Endothelial cell (in vitro differentiated cells): ENCODE measurements around the gene FMN2. TPM values are rescaled to one million over a fixed set of nuclear protein-coding genes. Genes with fewer than 3 reads are reported as not detected.

ENCODE experiments used
- DNase-seq: peaks from one replicate; pipeline ENCODE4 v3.0.0; 2021; ENCODE audit warnings: low spot score
- H3K27ac Mint-ChIP-seq: one replicate; pipeline ENCODE4 v1.8.0; 2021; ENCODE audit warnings: mixed read lengths, inconsistent platforms; ENCODE audit not compliant: unreplicated experiment
- H3K27me3 Mint-ChIP-seq: one replicate; pipeline ENCODE4 v1.8.0; 2021; ENCODE audit warnings: mild to moderate bottlenecking, moderate library complexity, mixed read lengths, inconsistent platforms; ENCODE audit not compliant: unreplicated experiment
- H3K36me3 Mint-ChIP-seq: one replicate; pipeline ENCODE4 v1.8.0; 2021; ENCODE audit warnings: mild to moderate bottlenecking, low read depth, mixed read lengths, inconsistent platforms; ENCODE audit not compliant: unreplicated experiment
- H3K4me1 Mint-ChIP-seq: one replicate; pipeline ENCODE4 v1.8.0; 2021; ENCODE audit warnings: mild to moderate bottlenecking, mixed read lengths, inconsistent platforms; ENCODE audit not compliant: unreplicated experiment
- H3K4me3 Mint-ChIP-seq: one replicate; pipeline ENCODE4 v1.8.0; 2021; ENCODE audit warnings: mild to moderate bottlenecking, mixed read lengths, inconsistent platforms; ENCODE audit not compliant: unreplicated experiment
- H3K9me3 Mint-ChIP-seq: one replicate; pipeline ENCODE4 v1.8.0; 2021; ENCODE audit warnings: mixed read lengths, inconsistent platforms; ENCODE audit not compliant: unreplicated experiment
- CTCF ChIP-seq: fragments of 200-600 bp; sonication (generic); IDR thresholded peaks from one replicate; pipeline ENCODE4 v1.5.0; 2021; ENCODE audit warnings: antibody characterized with exemption; ENCODE audit not compliant: unreplicated experiment
- total RNA-seq: library from RNA; stranded (reverse); fragmentation: NEBNext Ultra II Directional; extraction: Animal tissue kit (Norgen Biotek cat#: 25700); gene quantifications from one replicate; pipeline ENCODE4 v1.2.1, GENCODE V29; 2021; ENCODE audit not compliant: unreplicated experiment

FMN2 gene
- total RNA-seq, 1 donor from 2014 or later, result 2.6 TPM

- Mint-ChIP-seq H3K4me1 (peaks cover 11% of the 10 kb centered on the region), H3K27me3 (no peaks in the 10 kb centered on the region), H3K36me3 (no peaks in the 10 kb centered on the region), H3K27ac (no peak overlapping the region), H3K9me3 (no peaks in the 10 kb centered on the region), H3K4me3 (no peak overlapping the region)
- TF ChIP-seq CTCF, result no peak
- no peak for DNase-seq
Measured at GRCh38 chr1:240498335-240498734, 406.7 kb downstream of the FMN2 start.

GRCh38 chr1:240499012-240499411, 407.3 kb downstream of the FMN2 start:
- H3K27ac Mint-ChIP-seq, result peak overlapping the region; percentile 37
- H3K4me3 Mint-ChIP-seq, result no peak overlapping the region
- TF ChIP-seq CTCF, result no peak
- H3K9me3 Mint-ChIP-seq, result no peaks in the 10 kb centered on the region
- no peaks in the 10 kb centered on the region for H3K36me3 Mint-ChIP-seq
- no peaks in the 10 kb centered on the region for H3K27me3 Mint-ChIP-seq
- no peak for DNase-seq
- peaks cover 11% of the 10 kb centered on the region for H3K4me1 Mint-ChIP-seq

- no peak overlapping the region for H3K27ac Mint-ChIP-seq
- TF ChIP-seq CTCF, result no peak
- H3K4me3 Mint-ChIP-seq, result no peak overlapping the region
- H3K27me3 Mint-ChIP-seq, result no peaks in the 10 kb centered on the region
- H3K9me3 Mint-ChIP-seq, result no peaks in the 10 kb centered on the region
- peaks cover 11% of the 10 kb centered on the region for H3K4me1 Mint-ChIP-seq
- no peaks in the 10 kb centered on the region for H3K36me3 Mint-ChIP-seq
- DNase-seq, result no peak
Measured at GRCh38 chr1:240500647-240501046, 409.0 kb downstream of the FMN2 start.

- H3K27ac Mint-ChIP-seq, result no peak overlapping the region
- H3K27me3 Mint-ChIP-seq, result no peaks in the 10 kb centered on the region
- H3K4me3 Mint-ChIP-seq, result no peak overlapping the region
- H3K36me3 Mint-ChIP-seq, result no peaks in the 10 kb centered on the region
- no peak for TF ChIP-seq CTCF
- no peaks in the 10 kb centered on the region for H3K9me3 Mint-ChIP-seq
- no peak for DNase-seq
- H3K4me1 Mint-ChIP-seq, result peaks cover 11% of the 10 kb centered on the region
Measured at GRCh38 chr1:240501115-240501514, 409.4 kb downstream of the FMN2 start.

GRCh38 chr1:240503036-240503435, 411.4 kb downstream of the FMN2 start:
- H3K27me3 Mint-ChIP-seq, result no peaks in the 10 kb centered on the region
- H3K4me3 Mint-ChIP-seq, result no peak overlapping the region
- no peak for DNase-seq
- H3K27ac Mint-ChIP-seq, result no peak overlapping the region
- TF ChIP-seq CTCF, result no peak
- no peaks in the 10 kb centered on the region for H3K36me3 Mint-ChIP-seq
- no peaks in the 10 kb centered on the region for H3K9me3 Mint-ChIP-seq
- H3K4me1 Mint-ChIP-seq, result peaks cover 8% of the 10 kb centered on the region
